ENCODE data around the gene E4F1.

GRCh38 chr16:2199095-2199494, 24.3 kb upstream of the E4F1 start:
- no peak for TF ChIP-seq EZH2 (IDR thresholded peaks at IDR 0.05; ENCODE audit: borderline replicate concordance, low read length)
- no peak for TF ChIP-seq CTCF (conservative IDR thresholded peaks at IDR 0.05 in 1 of 2, IDR thresholded peaks at IDR 0.05 in 1 of 2; ENCODE audit: extremely low read depth in 1 of 2, insufficient read depth in 1 of 2, low read depth in 1 of 2, low read length in 2 of 2)
